Activated T-cell treated with anti-CD3 and anti-CD28 coated beads for 1 hour (primary cell): Measurements from ENCODE around the gene ZMYM2.
A peak's percentile ranks its signal among the peaks of the same experiment; 100 is the strongest.
"Not testable (repeated sequence)": the region's sequence is repeated elsewhere in the genome, so short reads cannot be mapped to it uniquely, and the experiment has no call there.

Experiments used
- DNase-seq: peaks from one replicate; pipeline ENCODE4 v3.0.0-alpha.2; 2020; ENCODE audit warnings: low read depth

ZMYM2 gene

GRCh38 chr13:19958155-19959111 lies at the start of gene ZMYM2:
Gene ZMYM2, plus strand, starts transcription at chr13:19958727. Its CDS starts 34,346 bp downstream, at chr13:19993073.
- peak; percentile 95 for DNase-seq

GRCh38 chr13:19910336-19911072 lies 48.0 kb upstream of the ZMYM2 start:
- no peak for DNase-seq

- DNase-seq, result no peak
Observed at GRCh38 chr13:19927117-19927748, 31.3 kb upstream of the ZMYM2 start.

GRCh38 chr13:19940106-19940505 lies 18.4 kb upstream of the ZMYM2 start:
- DNase-seq, result no peak

GRCh38 chr13:19950374-19950773 lies 8.2 kb upstream of the ZMYM2 start:
- DNase-seq, result no peak

- DNase-seq, result no peak
Observed at GRCh38 chr13:19952850-19953249, 5.7 kb upstream of the ZMYM2 start.

GRCh38 chr13:19955873-19956559 lies 2.5 kb upstream of the ZMYM2 start:
- DNase-seq, result no peak

GRCh38 chr13:19957320-19958154 lies 990 bp upstream of the ZMYM2 start:
- peak; percentile 68 for DNase-seq

- DNase-seq, result peak; percentile 55
Observed at GRCh38 chr13:19959141-19959830, 759 bp downstream of the ZMYM2 start.

GRCh38 chr13:19959831-19960652 lies 1.5 kb downstream of the ZMYM2 start:
- DNase-seq, result peak; percentile 73

GRCh38 chr13:19960653-19960976 lies 2.1 kb downstream of the ZMYM2 start:
- no peak for DNase-seq

- no peak for DNase-seq
Observed at GRCh38 chr13:19961489-19961888, 3.0 kb downstream of the ZMYM2 start.

- no peak for DNase-seq
Observed at GRCh38 chr13:19961924-19962323, 3.4 kb downstream of the ZMYM2 start.

GRCh38 chr13:19962894-19963293 lies 4.4 kb downstream of the ZMYM2 start:
- no peak for DNase-seq

GRCh38 chr13:19967621-19968020 lies 9.1 kb downstream of the ZMYM2 start:
- DNase-seq, result no peak

GRCh38 chr13:19974498-19975009 lies 16.0 kb downstream of the ZMYM2 start:
- DNase-seq, result not testable (repeated sequence)

GRCh38 chr13:19978831-19979437 lies 20.4 kb downstream of the ZMYM2 start:
- no peak for DNase-seq

GRCh38 chr13:19981685-19982238 lies 23.2 kb downstream of the ZMYM2 start:
- DNase-seq, result no peak
